HepG2 (cell line): ENCODE measurements around the gene ANKRD40. TPM values are rescaled to one million over a fixed set of nuclear protein-coding genes. Genes with fewer than 3 reads are reported as not detected.
A peak's percentile ranks its signal among the peaks of the same experiment; 100 is the strongest.

ENCODE experiments used
- BCLAF1 ChIP-seq: fragments of 450-650 bp; IDR thresholded peaks from 2 replicates; pipeline ENCODE4 v1.6.1; 2017; ENCODE audit warnings: mild to moderate bottlenecking
- CC2D1A ChIP-seq: sonication (generic); formaldehyde crosslinking; IDR thresholded peaks from 2 replicates; pipeline ENCODE4 v1.8.1; 2023; ENCODE audit warnings: mild to moderate bottlenecking, missing genetic modification reagents
- ELF4 ChIP-seq: sonication (generic); formaldehyde crosslinking; IDR thresholded peaks from 2 replicates; pipeline ENCODE4 v1.5.0; 2020; ENCODE audit warnings: missing genetic modification reagents, mild to moderate bottlenecking, moderate library complexity, borderline replicate concordance
- HHEX ChIP-seq: IDR thresholded peaks from 2 replicates; pipeline ENCODE4 v1.6.1; 2016; ENCODE audit warnings: control low read depth
- PHF5A ChIP-seq: IDR thresholded peaks from one replicate; pipeline ENCODE4 v1.6.1; 2018; ENCODE audit warnings: low read depth, missing genetic modification reagents; ENCODE audit not compliant: unreplicated experiment
- SMAD9 ChIP-seq: sonication (generic); formaldehyde crosslinking; IDR thresholded peaks from 2 replicates; pipeline ENCODE4 v1.5.1; 2020; ENCODE audit warnings: mild to moderate bottlenecking, missing genetic modification reagents
- TRIM24 ChIP-seq: sonication (generic); formaldehyde crosslinking; IDR thresholded peaks from 2 replicates; pipeline ENCODE4 v1.8.0; 2022; ENCODE audit warnings: mild to moderate bottlenecking, missing genetic modification reagents
- ZFAT ChIP-seq: sonication (generic); formaldehyde crosslinking; conservative IDR thresholded peaks from 2 replicates; pipeline ENCODE4 v1.8.1; 2023; ENCODE audit warnings: missing genetic modification reagents, inconsistent platforms
- ZKSCAN8 ChIP-seq: IDR thresholded peaks from 2 replicates; pipeline ENCODE4 v1.6.1; 2016; ENCODE audit warnings: borderline replicate concordance, missing genetic modification reagents, missing compliant biosample characterization
- ZNF224 ChIP-seq: sonication (generic); formaldehyde crosslinking; IDR thresholded peaks from 2 replicates; pipeline ENCODE4 v1.5.0; 2020; ENCODE audit warnings: mild to moderate bottlenecking, missing genetic modification reagents
- ZNF318 ChIP-seq: sonication (generic); formaldehyde crosslinking; IDR thresholded peaks from 2 replicates; pipeline ENCODE4 v1.4.0; 2020; ENCODE audit warnings: mild to moderate bottlenecking, missing genetic modification reagents
- ZNF674 ChIP-seq: sonication (generic); formaldehyde crosslinking; IDR thresholded peaks from 2 replicates; pipeline ENCODE4 v1.5.0; 2020; ENCODE audit warnings: low read depth, mild to moderate bottlenecking, missing genetic modification reagents
- ZNF770 ChIP-seq: sonication (generic); formaldehyde crosslinking; IDR thresholded peaks from 2 replicates; pipeline ENCODE4 v1.5.0; 2020; ENCODE audit warnings: mild to moderate bottlenecking, missing genetic modification reagents
- ZNF891 ChIP-seq: sonication (generic); formaldehyde crosslinking; IDR thresholded peaks from 2 replicates; pipeline ENCODE4 v1.5.0; 2020; ENCODE audit warnings: mild to moderate bottlenecking, missing genetic modification reagents
- polyA plus RNA-seq, 8 experiments: library from polyadenylated mRNA; depleted of rRNA in 3 of 8; stranded (reverse) in 7 of 8; unstranded in 1 of 8; fragments of >200 nt; fragmentation: Illumina TruSeq in 4 of 8; extraction: Trizol in 4 of 8; gene quantifications; 2 replicates each; pipeline versions ENCODE4 v1.2.1 to v1.2.3, GENCODE V29; 2011 to 2016; ENCODE audit warnings: low read depth in 4 of 8, missing spikeins in 1 of 8, mixed read lengths in 1 of 8; ENCODE audit not compliant: insufficient read depth in 1 of 8
- total RNA-seq, 5 experiments: library from RNA; depleted of rRNA; stranded (reverse); fragments of >200 nt; fragmentation: Illumina TruSeq; extraction: Trizol; gene quantifications; 2 replicates each; pipeline ENCODE4 v1.2.3, GENCODE V29; 2016; ENCODE audit warnings: low read depth in 1 of 5

The ANKRD40 gene
- total and polyA plus RNA-seq, 2 of the 13 experiments (the other 11 are each of a cell fraction or from before 2014, with no cell fraction given), result 35.0 to 46.4 TPM

GRCh38 chr17:50687200-50688066, 20.3 kb downstream of the ANKRD40 start (continued):
- TF ChIP-seq SMAD9 (no peak), ZNF770 (peak; percentile 65), ZNF674 (CRISPR knock-in tag) (0 out of 2 replicates have a peak, but pooled peaks have one; percentile 13), CC2D1A (CRISPR knock-in tag) (0 out of 2 replicates have a peak, but pooled peaks have one; percentile 77), BCLAF1 (no peak), ZFAT (CRISPR knock-in tag) (no peak), PHF5A (CRISPR knock-in tag) (no peak), ZNF891 (0 out of 2 replicates have a peak, but pooled peaks have one; percentile 38), HHEX (CRISPR knock-in tag) (no peak), TRIM24 (CRISPR knock-in tag) (no peak), ZKSCAN8 (CRISPR knock-in tag) (no peak; the same call in 1 of the 2 replicates), ZNF318 (CRISPR knock-in tag) (peak; percentile 76), ELF4 (CRISPR knock-in tag) (0 out of 2 replicates have a peak, but pooled peaks have one; percentile 50), ZNF224 (CRISPR knock-in tag) (peak; percentile 22; the same call in 1 of the 2 replicates)
